Uterus (tissue), 2 donors: ENCODE results near the gene TAF10.

Source experiments
- CTCF ChIP-seq, 4 experiments: fragments of 200-600 bp in 2 of 4; fragments of 450-650 bp in 2 of 4; sonication (generic) in 2 of 4; IDR thresholded peaks; one replicate each; pipeline ENCODE4 v1.5.1; 2016 to 2019; ENCODE audit warnings: antibody characterized with exemption in 4 of 4, mild to moderate bottlenecking in 2 of 4, moderate library complexity in 1 of 4
- POLR2A ChIP-seq, 2 donors: fragments of 450-650 bp; IDR thresholded peaks; one replicate each; pipeline ENCODE4 v1.6.1; 2016; ENCODE audit warnings: antibody characterized with exemption in 2 of 2, mild to moderate bottlenecking in 1 of 2, moderate library complexity in 1 of 2

- TF ChIP-seq CTCF (IDR thresholded peaks at IDR 0.05) (no peak), POLR2A (IDR thresholded peaks at IDR 0.05) (no peak)
These were observed 44.0 kb upstream of the TAF10 start, which contains the start of gene DCHS1 for GRCh38 chr11:6655790-6656583.
